Choroid plexus epithelial cell (primary cell): Measurements from ENCODE around the gene KCNQ5.

Experiments
- DNase-seq: peaks from one replicate; pipeline ENCODE4 v3.0.0-alpha.2; 2010; ENCODE audit warnings: low read depth
- H3K4me3 ChIP-seq: 2 replicates; pipeline ENCODE4 v1.5.1; 2011; ENCODE audit warnings: low read depth, mild to moderate bottlenecking, control low read depth, low read length, moderate library complexity
- TF ChIP-seq, protein P1 (sequence below): conservative IDR thresholded peaks from 2 replicates; pipeline ENCODE4 v1.5.1; 2011; ENCODE audit warnings: low read depth, mild to moderate bottlenecking, control low read depth, inconsistent platforms, low read length, moderate library complexity

The KCNQ5 gene

DNA sequence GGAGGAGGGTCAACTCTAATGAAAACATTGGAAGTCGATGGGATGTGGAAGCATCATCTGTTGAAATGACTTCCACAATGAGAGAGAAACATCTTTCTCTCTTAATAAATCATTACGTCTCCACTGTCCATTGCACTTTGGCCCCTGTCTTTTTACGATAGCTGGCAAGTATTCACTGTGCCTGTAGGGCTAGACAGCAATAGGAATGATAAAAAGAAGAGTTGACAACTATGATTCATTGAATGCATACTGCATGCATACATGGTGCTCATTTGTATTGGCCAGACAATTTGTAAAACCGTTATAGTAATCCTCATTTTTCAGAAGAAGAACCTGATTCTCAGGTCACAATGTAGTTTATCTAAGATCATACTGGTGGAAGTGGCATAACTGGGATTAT lies 220.3 kb downstream of the KCNQ5 start:
- no peak for DNase-seq
- TF ChIP-seq, protein P1, sequence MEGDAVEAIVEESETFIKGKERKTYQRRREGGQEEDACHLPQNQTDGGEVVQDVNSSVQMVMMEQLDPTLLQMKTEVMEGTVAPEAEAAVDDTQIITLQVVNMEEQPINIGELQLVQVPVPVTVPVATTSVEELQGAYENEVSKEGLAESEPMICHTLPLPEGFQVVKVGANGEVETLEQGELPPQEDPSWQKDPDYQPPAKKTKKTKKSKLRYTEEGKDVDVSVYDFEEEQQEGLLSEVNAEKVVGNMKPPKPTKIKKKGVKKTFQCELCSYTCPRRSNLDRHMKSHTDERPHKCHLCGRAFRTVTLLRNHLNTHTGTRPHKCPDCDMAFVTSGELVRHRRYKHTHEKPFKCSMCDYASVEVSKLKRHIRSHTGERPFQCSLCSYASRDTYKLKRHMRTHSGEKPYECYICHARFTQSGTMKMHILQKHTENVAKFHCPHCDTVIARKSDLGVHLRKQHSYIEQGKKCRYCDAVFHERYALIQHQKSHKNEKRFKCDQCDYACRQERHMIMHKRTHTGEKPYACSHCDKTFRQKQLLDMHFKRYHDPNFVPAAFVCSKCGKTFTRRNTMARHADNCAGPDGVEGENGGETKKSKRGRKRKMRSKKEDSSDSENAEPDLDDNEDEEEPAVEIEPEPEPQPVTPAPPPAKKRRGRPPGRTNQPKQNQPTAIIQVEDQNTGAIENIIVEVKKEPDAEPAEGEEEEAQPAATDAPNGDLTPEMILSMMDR = no peak
- H3K4me3 ChIP-seq = no peak overlapping the region

DNA sequence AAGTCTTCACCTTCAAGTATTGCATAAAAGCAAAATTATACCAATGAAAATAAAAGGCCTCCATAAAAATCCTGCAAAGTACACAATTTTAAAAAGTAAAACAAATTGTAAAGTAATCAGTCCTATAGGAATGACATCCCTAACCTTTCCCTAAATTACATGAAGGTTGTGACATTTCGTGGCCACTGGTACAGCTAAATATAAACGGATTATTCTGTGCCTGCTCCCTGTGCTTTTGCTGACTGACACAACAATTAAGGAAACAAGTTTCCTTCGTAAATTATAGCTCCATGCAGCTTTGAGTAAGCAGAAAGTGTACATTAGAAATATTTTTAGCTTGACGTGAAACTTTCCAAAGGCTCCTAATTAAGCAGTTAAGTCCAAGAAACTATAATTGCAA lies 222.8 kb downstream of the KCNQ5 start:
- TF ChIP-seq, protein P1 = no peak
- H3K4me3 ChIP-seq = no peak overlapping the region
- no peak for DNase-seq

DNA sequence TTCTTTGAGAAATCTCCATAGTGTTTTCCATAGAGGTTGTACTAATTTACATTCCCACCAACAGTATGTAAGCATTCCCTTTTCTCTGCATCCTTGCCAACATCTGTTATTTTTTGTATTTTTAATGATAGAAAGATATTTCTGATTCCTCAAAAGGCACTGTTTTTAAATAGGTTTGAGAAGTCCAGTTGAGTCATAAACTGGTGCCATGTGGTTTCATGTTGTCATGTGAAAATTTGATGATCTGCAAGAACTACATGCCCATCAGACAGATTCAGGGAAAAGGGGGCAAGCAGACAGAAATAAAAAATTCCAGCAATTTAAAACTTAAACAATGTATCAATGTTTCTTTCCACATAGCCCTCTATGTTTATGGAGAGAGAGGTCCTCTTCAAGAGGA lies 227.5 kb downstream of the KCNQ5 start:
- DNase-seq = no peak
- TF ChIP-seq, protein P1 = no peak
- no peak overlapping the region for H3K4me3 ChIP-seq

DNA sequence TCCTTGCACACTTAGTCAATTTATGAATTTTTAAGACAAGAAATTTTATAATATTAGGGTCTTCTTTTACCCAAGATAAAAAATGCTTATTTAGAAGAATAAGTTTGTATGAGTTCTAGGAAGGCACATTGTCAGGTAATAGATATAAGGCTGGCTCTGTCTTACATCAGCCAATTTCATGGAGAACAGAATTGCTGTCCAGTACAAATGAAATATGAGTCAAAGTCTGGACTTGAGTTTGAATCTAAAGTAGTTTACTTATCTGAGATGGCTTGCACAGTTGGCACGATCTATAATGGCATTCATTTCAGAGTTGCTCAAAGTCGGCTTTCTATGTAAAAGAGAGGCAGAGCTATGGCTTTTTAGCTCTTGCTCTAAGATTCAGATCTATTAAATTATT lies 228.2 kb downstream of the KCNQ5 start:
- H3K4me3 ChIP-seq = no peak overlapping the region
- DNase-seq = no peak
- TF ChIP-seq, protein P1 = no peak

DNA sequence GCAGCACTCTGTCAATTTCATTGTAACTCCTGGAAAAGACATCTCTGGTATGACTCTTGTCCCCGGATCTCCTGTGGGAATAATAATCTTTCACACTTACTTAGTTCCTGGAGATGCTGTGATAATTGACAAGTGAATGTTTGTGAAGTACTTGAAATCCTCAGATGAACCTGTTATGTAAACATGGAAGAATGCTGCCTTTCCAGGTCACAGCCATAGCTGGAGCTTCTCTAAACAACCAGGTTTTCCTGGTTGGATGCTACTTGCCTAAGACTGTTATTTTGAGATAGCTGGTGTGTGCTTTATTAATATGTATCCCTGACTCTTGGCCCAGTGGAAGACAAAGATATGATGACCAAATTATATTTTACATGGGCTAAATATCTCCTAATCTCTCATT lies 228.6 kb downstream of the KCNQ5 start:
- DNase-seq = no peak
- no peak overlapping the region for H3K4me3 ChIP-seq
- TF ChIP-seq, protein P1 = no peak

DNA sequence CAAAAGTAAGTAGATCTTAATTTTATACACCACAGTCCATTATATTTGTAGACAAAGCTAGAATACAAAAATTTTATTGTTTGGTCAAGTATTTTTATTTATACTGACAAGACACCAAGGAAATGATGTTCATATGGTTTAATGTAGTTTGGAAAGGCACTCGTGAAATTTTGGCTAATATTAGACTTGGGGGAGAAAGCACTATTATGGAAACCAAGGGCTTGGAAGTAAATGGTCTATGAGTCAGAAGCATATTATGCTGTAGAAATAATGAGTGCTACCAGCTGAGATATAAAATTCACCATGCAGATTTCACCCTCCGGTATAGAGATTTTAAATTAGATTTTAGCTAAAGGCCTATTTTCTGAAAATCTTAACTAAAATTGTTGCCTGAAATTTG lies 233.6 kb downstream of the KCNQ5 start:
- DNase-seq = no peak
- H3K4me3 ChIP-seq = no peak overlapping the region
- TF ChIP-seq, protein P1 = no peak

DNA sequence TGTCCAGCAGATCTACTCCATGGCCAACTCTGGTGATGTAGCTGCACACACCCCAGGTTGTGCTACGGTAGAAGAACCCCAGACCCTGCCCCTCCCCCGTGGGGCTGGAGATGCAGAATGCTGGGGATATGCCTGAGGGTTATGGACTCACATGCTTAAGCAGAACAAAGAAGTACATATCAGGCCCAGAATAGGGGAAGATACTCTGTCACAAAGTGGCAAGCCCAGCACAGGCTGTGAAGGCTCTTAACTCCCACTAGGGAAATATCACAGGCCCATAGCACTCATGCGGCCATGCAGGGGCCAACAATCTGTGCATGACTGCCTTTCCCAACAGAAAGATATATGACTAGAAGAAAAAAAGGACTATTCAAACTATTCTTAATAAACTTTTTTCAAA lies 234.9 kb downstream of the KCNQ5 start:
- TF ChIP-seq, protein P1 = no peak
- H3K4me3 ChIP-seq = no peak overlapping the region
- DNase-seq = no peak
